Embryonic facial prominence (tissue), 1 donor: ENCODE data around the gene CEACAM5.
"Not testable (repeated sequence)": the region's sequence is repeated elsewhere in the genome, so short reads cannot be mapped to it uniquely, and the experiment has no call there.

ENCODE experiments used
- DNase-seq: peaks from one replicate; pipeline ENCODE4 v3.0.0-alpha.2; 2016; ENCODE audit errors: extremely low spot score

The CEACAM5 gene

GRCh38 chr19:41740415-41741243 lies 32.2 kb downstream of the CEACAM5 start:
- no peak for DNase-seq

GRCh38 chr19:41741244-41741554 lies 32.8 kb downstream of the CEACAM5 start:
- no peak for DNase-seq

- no peak for DNase-seq
Observed at GRCh38 chr19:41744850-41745249, 36.4 kb downstream of the CEACAM5 start.

GRCh38 chr19:41745756-41746155 lies 37.3 kb downstream of the CEACAM5 start:
- DNase-seq = no peak

- DNase-seq = no peak
Observed at GRCh38 chr19:41746593-41747227, 38.3 kb downstream of the CEACAM5 start.

- no peak for DNase-seq
Observed at GRCh38 chr19:41748012-41748411, 39.6 kb downstream of the CEACAM5 start.

- DNase-seq = not testable (repeated sequence)
Observed at GRCh38 chr19:41750248-41751134, 42.1 kb downstream of the CEACAM5 start.

- DNase-seq = no peak
Observed at GRCh38 chr19:41753159-41753558, 44.7 kb downstream of the CEACAM5 start.

- DNase-seq = no peak
Observed at GRCh38 chr19:41753936-41754529, 45.6 kb downstream of the CEACAM5 start.

GRCh38 chr19:41755328-41755913 lies 47.0 kb downstream of the CEACAM5 start, which contains the start of gene CEACAM6:
TSS of gene CEACAM6 (plus strand) at chr19:41755530. CDS start at chr19:41755639, 109 bp downstream.
- no peak for DNase-seq

- no peak for DNase-seq
Observed at GRCh38 chr19:41758846-41759245, 50.4 kb downstream of the CEACAM5 start.

GRCh38 chr19:41767115-41767514 lies 58.7 kb downstream of the CEACAM5 start:
- no peak for DNase-seq

GRCh38 chr19:41768105-41768504 lies 59.7 kb downstream of the CEACAM5 start:
- DNase-seq = not testable (repeated sequence)

GRCh38 chr19:41769608-41770007 lies 61.2 kb downstream of the CEACAM5 start:
- DNase-seq = no peak

GRCh38 chr19:41771410-41771809 lies 63.0 kb downstream of the CEACAM5 start:
- no peak for DNase-seq

GRCh38 chr19:41774515-41774980 lies 66.1 kb downstream of the CEACAM5 start:
- no peak for DNase-seq

GRCh38 chr19:41776700-41777099 lies 68.3 kb downstream of the CEACAM5 start:
- DNase-seq = no peak
